Activated CD8-positive, alpha-beta T cell treated with anti-CD3 and anti-CD28 coated beads for 36 hours (primary cell): ENCODE data around the gene MPO. TPM values are rescaled to one million over a fixed set of nuclear protein-coding genes. Genes with fewer than 3 reads are reported as not detected.

Experiments
- ATAC-seq: fragments of 200-7000 bp; cut with Tn5 transposase; one replicate; pipeline ENCODE4 v1.10.0; 2021; ENCODE audit warnings: mild to moderate bottlenecking, moderate library complexity
- CTCF ChIA-PET: fragments of 350-600 bp; sonication (Branson Sonifier 250); formaldehyde crosslinking; loops from one replicate; lab custom pipeline; 2021; ENCODE audit warnings: antibody characterized with exemption; lab: Charles Lee
- POLR2A ChIA-PET: fragments of 350-600 bp; sonication (Branson Sonifier 250); formaldehyde crosslinking; loops from one replicate; lab custom pipeline; 2021; ENCODE audit warnings: antibody characterized with exemption; lab: Charles Lee
- DNase-seq: peaks from one replicate; pipeline ENCODE4 v3.0.0-alpha.2; 2020
- H3K27ac Mint-ChIP-seq: one replicate; pipeline ENCODE4 v1.8.0; 2021; ENCODE audit warnings: mild to moderate bottlenecking, mixed read lengths
- H3K27me3 Mint-ChIP-seq: one replicate; pipeline ENCODE4 v1.8.0; 2021; ENCODE audit warnings: mixed read lengths
- H3K36me3 Mint-ChIP-seq: one replicate; pipeline ENCODE4 v1.8.0; 2021; ENCODE audit warnings: low read depth, mixed read lengths
- H3K4me1 Mint-ChIP-seq: one replicate; pipeline ENCODE4 v1.8.0; 2021; ENCODE audit warnings: low read depth, mixed read lengths
- H3K4me3 Mint-ChIP-seq: one replicate; pipeline ENCODE4 v1.8.0; 2021; ENCODE audit warnings: mild to moderate bottlenecking, moderate library complexity, mixed read lengths
- H3K9me3 Mint-ChIP-seq: one replicate; pipeline ENCODE4 v1.8.0; 2021; ENCODE audit warnings: mixed read lengths
- CTCF ChIP-seq: fragments of 200-600 bp; IDR thresholded peaks from one replicate; pipeline ENCODE4 v1.8.0; 2022; ENCODE audit warnings: antibody characterized with exemption, mild to moderate bottlenecking
- intact Hi-C: fragments of 100-400 bp; cut with micrococcal nuclease; formaldehyde crosslinking; loops from one replicate; pipeline ENCODE4 v1.10.0; 2022
- total RNA-seq, 2 experiments: library from RNA; stranded (reverse); gene quantifications; one replicate each; pipeline ENCODE4 v1.2.3, GENCODE V29; 2021

MPO gene
- total RNA-seq, 2 experiments from 2014 or later: not detected

GRCh38 chr17:58312829-58313228 is 32.1 kb upstream of the MPO start:
- no peaks in the 10 kb centered on the region for H3K27me3 Mint-ChIP-seq
- TF ChIP-seq CTCF: no peak
- H3K36me3 Mint-ChIP-seq: peaks cover 1% of the 10 kb centered on the region
- H3K4me3 Mint-ChIP-seq: no peak overlapping the region
- peaks cover 7% of the 10 kb centered on the region for H3K4me1 Mint-ChIP-seq
- ATAC-seq (no peak), DNase-seq (no peak)
- CTCF ChIA-PET: interaction anchor here (1.0 to 6.7 kb wide), 5 partner anchors 9 to 105 kb away, joined by 3 to 94 read pairs (median 4); partner anchors contain the start of gene SUPT4H1
- H3K27ac Mint-ChIP-seq: no peak overlapping the region
- no peaks in the 10 kb centered on the region for H3K9me3 Mint-ChIP-seq
- intact Hi-C loops: no loop called here
- POLR2A ChIA-PET: interaction anchor here (1.0 to 26.8 kb wide), 5 partner anchors 13 to 43 kb away, joined by 3 to 1558 read pairs (median 4); partner anchors contain the start of gene TSPOAP1

- Mint-ChIP-seq H3K4me1 (no peaks in the 10 kb centered on the region), H3K27me3 (no peaks in the 10 kb centered on the region), H3K4me3 (no peak overlapping the region), H3K9me3 (no peaks in the 10 kb centered on the region), H3K27ac (no peak overlapping the region), H3K36me3 (peaks cover 1% of the 10 kb centered on the region)
- TF ChIP-seq CTCF: no peak
- POLR2A ChIA-PET: interaction anchor here (1.0 to 26.8 kb wide), 5 partner anchors 14 to 44 kb away, joined by 3 to 1558 read pairs (median 4); partner anchors contain the start of gene TSPOAP1
- intact Hi-C loops: no loop called here
- DNase-seq (no peak), ATAC-seq (no peak)
- CTCF ChIA-PET: interaction anchor here (1.0 to 6.7 kb wide), 5 partner anchors 9 to 106 kb away, joined by 3 to 94 read pairs (median 4); partner anchors contain the start of gene SUPT4H1
Observed at GRCh38 chr17:58312021-58312630, 31.4 kb upstream of the MPO start.

GRCh38 chr17:58311429-58311894 is 30.7 kb upstream of the MPO start:
- ChIA-PET CTCF (interaction anchor here (1.4 to 6.7 kb wide), 2 partner anchors 15 to 41 kb away, joined by 3 to 94 read pairs; partner anchors contain the start of gene SUPT4H1), POLR2A (interaction anchor here (0.7 to 1.9 kb wide), 3 partner anchors 17 to 44 kb away, joined by 3 to 7 read pairs (median 4); partner anchors contain the start of gene TSPOAP1)
- Mint-ChIP-seq H3K9me3 (no peaks in the 10 kb centered on the region), H3K27ac (no peak overlapping the region), H3K4me3 (no peak overlapping the region), H3K4me1 (no peaks in the 10 kb centered on the region), H3K36me3 (peaks cover 1% of the 10 kb centered on the region), H3K27me3 (no peaks in the 10 kb centered on the region)
- no peak for ATAC-seq
- no peak for DNase-seq
- TF ChIP-seq CTCF: no peak
- intact Hi-C loops: no loop called here

GRCh38 chr17:58310511-58311428 is 30.0 kb upstream of the MPO start:
- no peak for DNase-seq
- ChIA-PET CTCF (no interaction called here), POLR2A (interaction anchor here (0.7 to 1.9 kb wide), 3 partner anchors 9 to 21 kb away, joined by 3 to 7 read pairs (median 3); partner anchors contain the start of gene TSPOAP1)
- intact Hi-C loops: no loop called here
- H3K9me3 Mint-ChIP-seq: no peaks in the 10 kb centered on the region
- TF ChIP-seq CTCF: no peak
- H3K36me3 Mint-ChIP-seq: peaks cover 1% of the 10 kb centered on the region
- no peak overlapping the region for H3K27ac Mint-ChIP-seq
- ATAC-seq: no peak
- H3K27me3 Mint-ChIP-seq: no peaks in the 10 kb centered on the region
- no peaks in the 10 kb centered on the region for H3K4me1 Mint-ChIP-seq
- H3K4me3 Mint-ChIP-seq: no peak overlapping the region
